Measurements from ENCODE around the gene ME3. TPM values are rescaled to one million over a fixed set of nuclear protein-coding genes. Genes with fewer than 3 reads are reported as not detected.
"Not testable (repeated sequence)": the region's sequence is repeated elsewhere in the genome, so short reads cannot be mapped to it uniquely, and the experiment has no call there.

ME3 gene
- total and polyA plus RNA-seq, 11 donors, result 11.3 to 51.5 (median 31.3) TPM

DNA sequence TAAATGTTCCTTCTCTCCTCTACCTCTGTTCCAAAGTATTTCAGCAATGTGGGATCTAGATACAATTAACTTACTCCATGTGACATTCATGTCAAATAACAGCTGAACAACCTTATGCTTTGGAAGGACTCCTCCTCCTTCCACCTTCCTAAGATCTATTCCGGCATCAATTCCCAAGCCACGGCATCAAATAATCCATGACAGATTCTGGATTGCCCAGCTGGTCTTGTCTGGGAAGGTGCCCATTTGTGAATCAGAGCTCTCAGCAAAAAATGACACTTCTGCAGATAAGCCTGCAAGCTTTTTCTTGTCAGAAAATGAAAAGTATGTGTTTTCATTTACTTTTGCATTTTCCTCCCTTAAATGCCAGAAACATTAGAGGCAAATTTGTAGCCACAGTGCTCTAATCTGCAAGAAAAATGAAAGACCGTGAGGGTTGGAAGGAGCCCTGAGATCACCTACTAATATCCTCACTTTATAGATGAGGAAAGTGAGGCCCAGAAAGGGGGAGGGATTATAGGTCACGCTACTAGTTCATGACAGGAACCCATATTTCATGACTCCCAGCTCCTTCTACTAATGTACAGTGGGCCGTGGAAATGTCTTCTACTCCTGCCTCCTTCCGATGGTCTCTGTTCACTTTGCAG, 124.0 kb downstream of the ME3 start:
- DNase-seq, result peak in 1 of 5 donors; percentile 36
- Histone ChIP-seq H3K9me3 (no peaks in the 10 kb centered on the region), H3K4me1 (peaks cover 5 to 57% (median 32%) of the 10 kb centered on the region in 12 donors), H3K4me3 (no peak overlapping the region), H3K27me3 (no peaks in the 10 kb centered on the region), H3K36me3 (no peaks in the 10 kb centered on the region), H3K27ac (peak overlapping the region; percentile 56 to 89 (median 70))
- intact Hi-C loops (cut with DNase I), result loop anchor here in 1 of 10 donors (2.0 kb wide), 1 partner anchor 30 kb away; no protein-coding TSS in a partner anchor
- 63 to 76% (median 69%) methylated on average over 6 of the region's 6 CpGs for WGBS, 4 donors
- peak in 1 of 4 donors; percentile 51 for ATAC-seq
- TF ChIP-seq, protein P1, sequence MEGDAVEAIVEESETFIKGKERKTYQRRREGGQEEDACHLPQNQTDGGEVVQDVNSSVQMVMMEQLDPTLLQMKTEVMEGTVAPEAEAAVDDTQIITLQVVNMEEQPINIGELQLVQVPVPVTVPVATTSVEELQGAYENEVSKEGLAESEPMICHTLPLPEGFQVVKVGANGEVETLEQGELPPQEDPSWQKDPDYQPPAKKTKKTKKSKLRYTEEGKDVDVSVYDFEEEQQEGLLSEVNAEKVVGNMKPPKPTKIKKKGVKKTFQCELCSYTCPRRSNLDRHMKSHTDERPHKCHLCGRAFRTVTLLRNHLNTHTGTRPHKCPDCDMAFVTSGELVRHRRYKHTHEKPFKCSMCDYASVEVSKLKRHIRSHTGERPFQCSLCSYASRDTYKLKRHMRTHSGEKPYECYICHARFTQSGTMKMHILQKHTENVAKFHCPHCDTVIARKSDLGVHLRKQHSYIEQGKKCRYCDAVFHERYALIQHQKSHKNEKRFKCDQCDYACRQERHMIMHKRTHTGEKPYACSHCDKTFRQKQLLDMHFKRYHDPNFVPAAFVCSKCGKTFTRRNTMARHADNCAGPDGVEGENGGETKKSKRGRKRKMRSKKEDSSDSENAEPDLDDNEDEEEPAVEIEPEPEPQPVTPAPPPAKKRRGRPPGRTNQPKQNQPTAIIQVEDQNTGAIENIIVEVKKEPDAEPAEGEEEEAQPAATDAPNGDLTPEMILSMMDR (IDR thresholded peaks at IDR 0.05), result no peak
- TF ChIP-seq POLR2A (IDR thresholded peaks at IDR 0.05), result no peak

DNA sequence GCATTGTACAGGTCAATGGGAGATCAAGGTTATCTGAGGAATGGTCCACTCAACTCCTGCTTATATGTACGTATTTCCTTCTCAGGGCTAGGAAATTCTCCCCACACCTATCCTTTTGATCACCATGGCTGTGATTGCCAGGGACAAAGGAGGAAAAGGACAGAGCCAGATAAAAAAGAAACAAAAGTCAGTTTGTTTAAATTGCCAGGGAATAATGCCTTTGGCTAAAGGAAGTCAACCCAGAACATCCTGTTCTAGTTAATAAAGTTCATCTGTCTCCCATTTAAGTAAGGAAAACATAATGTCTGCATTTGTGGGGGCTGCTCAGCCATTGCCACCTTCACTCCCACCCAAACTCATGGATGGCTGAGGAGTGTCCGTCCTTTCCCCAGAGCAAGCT, 124.7 kb downstream of the ME3 start:
- ATAC-seq (peak; percentile 60 to 83 (median 67)), DNase-seq (no peak)
- Histone ChIP-seq H3K27me3 (no peaks in the 10 kb centered on the region), H3K36me3 (no peaks in the 10 kb centered on the region), H3K4me3 (no peak overlapping the region), H3K27ac (peak overlapping the region; percentile 56 to 89 (median 70)), H3K4me1 (peaks cover 5 to 50% (median 31%) of the 10 kb centered on the region in 12 donors), H3K9me3 (peaks cover 0 to 4% (median 0%) of the 10 kb centered on the region in 12 donors)
- TF ChIP-seq POLR2A (IDR thresholded peaks at IDR 0.05), result no peak
- TF ChIP-seq, protein P1 (IDR thresholded peaks at IDR 0.05), result no peak
- 36 to 57% (median 51%) methylated on average over 2 of the region's 2 CpGs for WGBS, 4 donors
- intact Hi-C loops (cut with DNase I), result loop anchor here in 1 of 10 donors (2.0 kb wide), 1 partner anchor 31 kb away; no protein-coding TSS in a partner anchor

DNA sequence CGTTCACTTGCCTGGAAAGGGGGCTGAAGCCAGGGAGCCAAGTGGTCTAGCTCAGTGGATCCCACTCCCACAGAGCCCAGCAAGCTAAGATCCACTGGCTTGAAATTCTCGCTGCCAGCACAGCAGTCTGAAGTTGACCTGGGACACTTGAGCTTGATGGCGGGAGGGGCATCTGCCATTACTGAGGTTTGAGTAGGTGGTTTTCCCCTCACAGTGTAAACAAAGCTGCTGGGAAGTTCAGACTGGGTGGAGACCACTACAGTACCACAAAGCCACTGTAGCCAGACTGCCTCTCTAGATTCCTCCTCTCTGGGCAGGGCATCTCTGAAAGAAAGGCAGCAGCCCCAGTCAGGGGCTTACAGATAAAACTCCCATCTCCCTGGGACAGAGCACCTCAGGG, 131.1 kb downstream of the ME3 start:
- ATAC-seq; DNase-seq; intact Hi-C loops (cut with DNase I); H3K36me3 ChIP-seq; H3K4me3 ChIP-seq; H3K4me1 ChIP-seq; H3K27me3 ChIP-seq; H3K9me3 ChIP-seq; H3K27ac ChIP-seq: not testable (repeated sequence)
- 92 to 100% (median 96%) methylated on average over 3 of the region's 3 CpGs for WGBS, 4 donors

DNA sequence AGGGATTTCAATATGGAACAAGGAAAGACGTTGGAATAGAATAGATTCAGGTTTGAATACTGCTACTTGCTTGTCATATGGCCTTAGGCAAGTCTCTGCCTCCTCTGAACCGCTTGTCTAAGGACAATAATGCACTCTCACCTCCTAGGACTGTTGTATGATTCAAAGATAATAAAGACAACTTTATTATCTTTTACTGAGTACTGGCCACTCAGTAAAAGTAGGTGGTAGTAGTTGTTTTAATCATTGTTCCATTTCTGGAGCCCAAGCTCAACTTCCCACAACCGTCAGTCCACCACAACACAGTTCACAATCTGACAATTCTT, 134.2 kb downstream of the ME3 start:
- H3K4me3 ChIP-seq, result no peak overlapping the region
- no peaks in the 10 kb centered on the region for H3K27me3 ChIP-seq
- no peak for DNase-seq
- intact Hi-C loops (cut with DNase I), result loop anchor here in 1 of 10 donors (10.0 kb wide), 1 partner anchor 277 kb away; no protein-coding TSS in a partner anchor
- TF ChIP-seq, protein P1 (IDR thresholded peaks at IDR 0.05), result no peak
- TF ChIP-seq POLR2A (IDR thresholded peaks at IDR 0.05), result no peak
- no peak for ATAC-seq
- WGBS, 4 donors, result 88 to 94% (median 93%) methylated on average over 3 of the region's 3 CpGs
- no peaks in the 10 kb centered on the region for H3K4me1 ChIP-seq
- H3K27ac ChIP-seq, result no peak overlapping the region
- H3K36me3 ChIP-seq, result no peaks in the 10 kb centered on the region
- peaks cover 0 to 5% (median 0%) of the 10 kb centered on the region in 12 donors for H3K9me3 ChIP-seq
